ENCODE results near the gene URB1. TPM values are rescaled to one million over a fixed set of nuclear protein-coding genes. Genes with fewer than 3 reads are reported as not detected.

Gene URB1
- total RNA-seq, 2 experiments from 2014 or later, result 19.4 to 25.4 TPM

DNA sequence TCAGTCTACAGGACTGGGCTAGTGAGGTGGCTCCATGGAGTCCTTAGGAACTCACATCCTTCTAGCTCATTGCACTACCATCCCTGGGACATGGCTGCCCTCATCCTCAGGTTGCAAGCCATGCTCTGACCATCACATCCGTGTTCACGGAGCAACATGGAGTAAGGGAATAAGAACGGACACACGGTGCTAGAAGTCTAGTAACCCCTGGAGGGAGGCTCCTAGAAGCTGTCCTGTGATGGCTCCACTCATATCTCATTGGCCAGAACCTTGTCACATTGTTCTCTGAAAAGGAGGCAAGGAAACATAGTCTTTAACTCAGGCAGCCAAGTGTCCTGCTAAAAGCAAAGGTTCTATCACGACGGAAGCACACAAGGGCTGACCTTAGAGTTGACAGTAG lies 90.3 kb downstream of the URB1 start:
- POLR2A ChIA-PET, result interaction anchor here (0.6 kb wide), 2 partner anchors 99 to 828 kb away, joined by 3 to 7 read pairs; no protein-coding TSS in a partner anchor
- no TSS peak for BruUV-seq (replicated peaks)

DNA sequence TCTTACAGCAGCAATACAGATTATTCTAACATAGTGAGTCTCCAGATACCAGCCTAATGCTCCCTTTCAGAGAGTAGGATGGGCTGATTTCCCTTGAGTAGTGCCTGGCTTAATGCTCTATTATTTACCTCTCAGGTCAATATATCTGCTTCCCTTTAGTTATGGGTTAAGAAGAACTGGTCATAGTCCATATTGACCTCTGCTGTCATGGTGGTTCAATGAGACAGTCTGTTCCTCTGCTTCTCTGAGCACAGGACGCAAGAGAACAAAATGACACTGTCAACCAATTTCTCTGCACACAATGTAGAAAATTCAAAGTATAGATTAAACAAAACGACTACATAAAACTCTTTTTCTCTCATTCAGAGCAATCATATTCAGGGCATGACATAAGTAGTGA lies 91.2 kb downstream of the URB1 start:
- ChIA-PET CTCF (ENCODE audit: unreplicated experiment) (no interaction called here), POLR2A (no interaction called here)
- TF ChIP-seq EZH2phosphoT487 (IDR thresholded peaks at IDR 0.05; ENCODE audit: borderline replicate concordance, low read depth, low read length), result no peak
- TF ChIP-seq, protein P1, sequence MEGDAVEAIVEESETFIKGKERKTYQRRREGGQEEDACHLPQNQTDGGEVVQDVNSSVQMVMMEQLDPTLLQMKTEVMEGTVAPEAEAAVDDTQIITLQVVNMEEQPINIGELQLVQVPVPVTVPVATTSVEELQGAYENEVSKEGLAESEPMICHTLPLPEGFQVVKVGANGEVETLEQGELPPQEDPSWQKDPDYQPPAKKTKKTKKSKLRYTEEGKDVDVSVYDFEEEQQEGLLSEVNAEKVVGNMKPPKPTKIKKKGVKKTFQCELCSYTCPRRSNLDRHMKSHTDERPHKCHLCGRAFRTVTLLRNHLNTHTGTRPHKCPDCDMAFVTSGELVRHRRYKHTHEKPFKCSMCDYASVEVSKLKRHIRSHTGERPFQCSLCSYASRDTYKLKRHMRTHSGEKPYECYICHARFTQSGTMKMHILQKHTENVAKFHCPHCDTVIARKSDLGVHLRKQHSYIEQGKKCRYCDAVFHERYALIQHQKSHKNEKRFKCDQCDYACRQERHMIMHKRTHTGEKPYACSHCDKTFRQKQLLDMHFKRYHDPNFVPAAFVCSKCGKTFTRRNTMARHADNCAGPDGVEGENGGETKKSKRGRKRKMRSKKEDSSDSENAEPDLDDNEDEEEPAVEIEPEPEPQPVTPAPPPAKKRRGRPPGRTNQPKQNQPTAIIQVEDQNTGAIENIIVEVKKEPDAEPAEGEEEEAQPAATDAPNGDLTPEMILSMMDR (conservative IDR thresholded peaks at IDR 0.05; ENCODE audit: low read length), result no peak
- H3K4me2 ChIP-seq (ENCODE audit: low read length), result no peak overlapping the region
- BruUV-seq (replicated peaks), result no TSS peak
- H4K20me1 ChIP-seq (ENCODE audit: insufficient read depth, low read length), result no peaks in the 10 kb centered on the region
- H3K9me3 ChIP-seq (ENCODE audit: low read length), result no peaks in the 10 kb centered on the region
- H3K4me3 ChIP-seq (ENCODE audit: low read depth, low read length, poor library complexity, severe bottlenecking), result no peak overlapping the region
- H3K79me2 ChIP-seq (ENCODE audit: insufficient read depth, low read depth, low read length), result no peaks in the 10 kb centered on the region
- no peaks in the 10 kb centered on the region for H3K4me1 ChIP-seq (ENCODE audit: insufficient read depth, low read length, poor library complexity, severe bottlenecking)
- no peak for DNase-seq (ENCODE audit: low spot score)
- intact Hi-C loops (cut with micrococcal nuclease; ENCODE audit: unreplicated experiment), result no loop called here
- H3K9me2 ChIP-seq (ENCODE audit: insufficient read depth, low read length), result no peaks in the 10 kb centered on the region
- no peak overlapping the region for H2AFZ ChIP-seq (ENCODE audit: low read length)
- no peak overlapping the region for H3K27ac ChIP-seq (ENCODE audit: low read depth, low read length, poor library complexity, severe bottlenecking)
- H3K36me3 ChIP-seq (ENCODE audit: insufficient read depth, low read length), result peaks cover 25% of the 10 kb centered on the region; the same call in 1 of the 2 replicates

More for the DNA sequence above, 90.3 kb downstream of the URB1 start:
- CTCF ChIA-PET (ENCODE audit: unreplicated experiment), result no interaction called here
- Histone ChIP-seq H3K4me2 (ENCODE audit: low read length) (no peak overlapping the region), H4K20me1 (ENCODE audit: insufficient read depth, low read length) (no peaks in the 10 kb centered on the region), H3K9me2 (ENCODE audit: insufficient read depth, low read length) (no peaks in the 10 kb centered on the region), H2AFZ (ENCODE audit: low read length) (no peak overlapping the region), H3K4me3 (ENCODE audit: low read depth, low read length, poor library complexity, severe bottlenecking) (no peak overlapping the region), H3K27ac (ENCODE audit: low read depth, low read length, poor library complexity, severe bottlenecking) (no peak overlapping the region), H3K79me2 (ENCODE audit: insufficient read depth, low read depth, low read length) (no peaks in the 10 kb centered on the region), H3K36me3 (ENCODE audit: insufficient read depth, low read length) (peaks cover 31% of the 10 kb centered on the region; the same call in 1 of the 2 replicates), H3K9me3 (ENCODE audit: low read length) (no peaks in the 10 kb centered on the region), H3K4me1 (ENCODE audit: insufficient read depth, low read length, poor library complexity, severe bottlenecking) (no peaks in the 10 kb centered on the region)
- DNase-seq (ENCODE audit: low spot score), result no peak
- no peak for TF ChIP-seq EZH2phosphoT487 (IDR thresholded peaks at IDR 0.05; ENCODE audit: borderline replicate concordance, low read depth, low read length)
- TF ChIP-seq, protein P1 (conservative IDR thresholded peaks at IDR 0.05; ENCODE audit: low read length), result no peak
- intact Hi-C loops (cut with micrococcal nuclease; ENCODE audit: unreplicated experiment), result no loop called here

DNA sequence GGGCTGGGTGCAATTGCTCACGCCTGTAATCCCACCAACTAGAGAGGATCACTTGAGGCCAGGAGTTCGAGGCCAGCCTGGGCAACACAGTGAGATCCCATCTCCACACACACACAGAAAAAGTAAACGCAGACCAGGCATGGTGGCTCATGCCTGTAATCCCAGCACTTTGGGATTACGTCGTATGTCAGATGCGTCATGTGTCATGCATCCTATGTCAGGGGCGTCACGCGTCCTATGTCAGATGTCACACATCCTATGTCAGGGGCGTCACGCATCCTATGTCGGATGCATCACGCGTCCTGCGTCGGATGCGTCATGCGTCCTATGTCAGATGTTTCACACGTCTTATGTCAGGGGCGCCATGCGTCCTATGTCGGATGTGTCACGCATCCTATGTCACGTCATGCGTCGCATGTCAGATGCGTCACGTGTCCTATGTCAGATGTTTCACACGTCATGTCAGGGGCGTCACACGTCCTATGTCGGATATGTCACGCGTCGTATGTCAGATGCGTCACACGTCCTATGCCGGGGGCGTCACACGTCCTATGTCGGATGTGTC lies 92.6 kb downstream of the URB1 start:
- ChIA-PET POLR2A (no interaction called here), CTCF (ENCODE audit: unreplicated experiment) (no interaction called here)
- Histone ChIP-seq H2AFZ (ENCODE audit: low read length) (no peak overlapping the region), H3K4me2 (ENCODE audit: low read length) (no peak overlapping the region), H4K20me1 (ENCODE audit: insufficient read depth, low read length) (no peaks in the 10 kb centered on the region), H3K27ac (ENCODE audit: low read depth, low read length, poor library complexity, severe bottlenecking) (no peak overlapping the region), H3K4me3 (ENCODE audit: low read depth, low read length, poor library complexity, severe bottlenecking) (no peak overlapping the region), H3K36me3 (ENCODE audit: insufficient read depth, low read length) (peaks cover 20% of the 10 kb centered on the region; the same call in 1 of the 2 replicates), H3K9me3 (ENCODE audit: low read length) (no peaks in the 10 kb centered on the region), H3K79me2 (ENCODE audit: insufficient read depth, low read depth, low read length) (no peaks in the 10 kb centered on the region), H3K4me1 (ENCODE audit: insufficient read depth, low read length, poor library complexity, severe bottlenecking) (no peaks in the 10 kb centered on the region), H3K9me2 (ENCODE audit: insufficient read depth, low read length) (no peaks in the 10 kb centered on the region)
- TF ChIP-seq, protein P1 (conservative IDR thresholded peaks at IDR 0.05; ENCODE audit: low read length), result no peak
- no peak for TF ChIP-seq EZH2phosphoT487 (IDR thresholded peaks at IDR 0.05; ENCODE audit: borderline replicate concordance, low read depth, low read length)
- DNase-seq (ENCODE audit: low spot score), result no peak
- no TSS peak for BruUV-seq (replicated peaks)
- intact Hi-C loops (cut with micrococcal nuclease; ENCODE audit: unreplicated experiment), result no loop called here
